C4-2B (cell line): ENCODE results near the gene DYNC2I2.

ENCODE experiments used
- CTCF ChIP-seq: fragments of 450-650 bp; conservative IDR thresholded peaks from 2 replicates; pipeline ENCODE4 v1.5.1; 2017; ENCODE audit warnings: mild to moderate bottlenecking
- ZFX ChIP-seq: fragments of 450-650 bp; IDR thresholded peaks from 2 replicates; pipeline ENCODE4 v1.6.1; 2017

- TF ChIP-seq CTCF (no peak), ZFX (no peak)
These were observed 23.6 kb downstream of the DYNC2I2 start for GRCh38 chr9:128633057-128633456.
